IPS-NIHi7 (cell line): Measurements from ENCODE around the gene ZNF322.
"Not testable (repeated sequence)": the region's sequence is repeated elsewhere in the genome, so short reads cannot be mapped to it uniquely, and the experiment has no call there.

Experiments
- DNase-seq: peaks from one replicate; pipeline ENCODE4 v3.0.0; 2012; ENCODE audit warnings: mixed read lengths; ENCODE audit errors: extremely low spot score

The ZNF322 gene

DNA sequence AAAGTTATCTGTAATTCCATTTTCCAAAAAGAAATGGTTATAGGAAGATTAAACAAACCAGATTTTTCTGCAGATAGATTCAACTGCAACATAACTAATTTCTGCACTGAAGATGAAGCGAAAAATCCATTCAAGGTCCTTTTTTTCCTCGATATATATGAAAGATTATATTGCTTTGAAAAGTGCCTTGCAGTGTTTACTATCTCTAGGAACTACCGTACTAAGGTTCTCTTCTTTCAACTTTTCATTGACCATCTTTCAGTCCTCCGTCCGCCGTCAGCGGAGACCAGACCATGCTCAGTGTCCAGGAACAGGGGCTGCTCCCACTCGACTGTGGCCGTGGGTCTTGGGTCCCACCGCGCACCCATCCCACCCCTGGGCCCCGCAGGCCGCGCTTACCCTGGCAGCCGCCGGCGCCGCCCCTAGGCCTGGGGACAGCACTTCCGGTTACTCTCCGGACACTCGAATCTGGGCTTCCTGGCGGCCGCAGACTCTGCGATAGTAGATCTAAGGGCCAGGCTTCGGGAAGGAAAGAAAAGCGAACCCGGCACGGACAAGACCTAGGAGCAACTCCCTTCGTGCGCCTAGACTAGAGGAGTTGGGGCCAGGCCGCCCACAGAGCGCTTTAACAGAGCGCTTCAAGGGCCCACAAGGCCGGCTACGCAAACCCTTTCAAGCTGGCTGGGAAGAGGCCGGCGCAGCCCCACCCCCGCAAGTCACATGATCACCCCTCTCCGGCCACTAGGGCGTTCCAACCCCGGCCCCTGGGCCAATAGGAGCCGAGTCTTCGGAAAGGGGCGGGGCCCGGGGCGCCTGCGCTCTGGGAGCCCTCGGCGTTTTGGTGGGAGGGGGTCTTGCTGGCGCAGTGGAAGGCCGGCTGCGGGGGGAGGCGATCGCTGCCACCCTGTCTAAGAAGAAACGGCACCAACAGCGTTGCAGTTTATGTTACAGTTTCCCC lies at the start of gene ZNF322:
Gene ZNF322, minus strand, starts transcription at position 705 of the 958 bp plus-strand sequence. CDS start 21,193 bp downstream, outside the sequence.
- DNase-seq, result peak; percentile 98

DNA sequence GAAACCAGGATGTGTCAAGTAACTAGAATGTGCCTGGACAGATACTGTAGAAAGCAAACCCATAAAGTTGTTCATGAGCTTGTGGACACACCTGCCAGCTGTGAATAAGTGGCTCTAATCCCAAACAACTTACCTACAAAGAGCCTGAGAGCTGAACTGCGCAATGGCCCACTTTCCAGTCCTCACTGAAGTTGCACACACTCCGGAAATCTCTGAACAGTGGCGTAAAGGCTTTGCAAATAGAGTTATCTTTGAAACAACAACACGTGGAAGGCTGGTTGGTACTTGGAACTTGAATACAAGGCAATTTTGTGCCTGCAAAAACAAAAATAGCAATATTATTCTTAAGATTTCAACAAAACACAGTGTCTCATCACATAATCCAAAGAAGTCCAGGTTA lies 46.2 kb upstream of the ZNF322 start:
- not testable (repeated sequence) for DNase-seq

GRCh38 chr6:26705352-26705751 lies 45.8 kb upstream of the ZNF322 start:
- not testable (repeated sequence) for DNase-seq

GRCh38 chr6:26701023-26701747 lies 41.6 kb upstream of the ZNF322 start:
- not testable (repeated sequence) for DNase-seq

GRCh38 chr6:26697496-26697895 lies 38.0 kb upstream of the ZNF322 start:
- not testable (repeated sequence) for DNase-seq

- DNase-seq, result not testable (repeated sequence)
Observed at GRCh38 chr6:26689324-26689947, 29.9 kb upstream of the ZNF322 start.

DNA sequence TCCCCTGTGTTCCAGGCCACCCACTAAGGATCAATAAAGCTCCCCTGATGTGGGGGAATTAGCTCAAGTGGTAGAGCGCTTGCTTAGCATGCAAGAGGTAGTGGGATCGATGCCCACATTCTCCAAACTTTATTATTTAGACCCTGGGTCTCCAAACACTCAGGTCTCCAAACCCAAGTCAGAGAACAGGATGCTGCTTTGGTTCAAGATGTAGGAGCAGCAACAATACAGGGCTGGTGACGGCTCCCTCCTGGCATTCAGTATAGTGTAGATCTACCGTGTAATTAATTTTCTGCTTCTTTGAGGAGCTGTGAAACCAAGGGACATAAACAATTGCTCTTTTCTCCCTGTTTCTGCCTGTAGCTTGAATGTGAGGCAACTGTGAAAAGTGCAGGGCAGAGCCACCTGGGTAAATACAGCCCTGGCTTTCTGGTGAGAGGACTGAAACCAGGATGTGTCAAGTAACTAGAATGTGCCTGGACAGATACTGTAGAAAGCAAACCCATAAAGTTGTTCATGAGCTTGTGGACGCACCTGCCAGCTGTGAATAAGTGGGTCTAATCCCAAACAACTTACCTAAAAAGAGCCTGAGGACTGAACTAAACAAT lies 23.0 kb upstream of the ZNF322 start:
- DNase-seq, result not testable (repeated sequence)

DNA sequence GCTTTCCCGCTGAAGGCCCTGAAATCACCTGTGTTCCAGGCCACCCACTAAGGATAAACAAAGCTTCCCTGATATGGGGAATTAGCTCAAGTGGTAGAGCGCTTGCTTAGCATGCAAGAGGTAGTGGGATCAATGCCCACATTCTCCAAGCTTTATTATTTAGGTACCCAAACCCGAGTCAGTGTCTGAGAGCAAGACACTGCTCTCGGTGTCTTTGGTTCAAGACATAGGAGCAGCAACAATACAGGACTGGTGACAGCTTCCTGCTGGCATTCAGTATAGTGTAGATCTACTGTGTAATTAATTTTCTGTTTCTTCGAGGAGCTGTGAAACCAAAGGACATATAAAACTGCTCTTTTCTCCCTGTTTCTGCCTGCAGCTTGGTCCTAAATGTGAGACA lies 13.7 kb upstream of the ZNF322 start:
- DNase-seq, result not testable (repeated sequence)

- not testable (repeated sequence) for DNase-seq
Observed at GRCh38 chr6:26670558-26670957, 11.0 kb upstream of the ZNF322 start.

- DNase-seq, result not testable (repeated sequence)
Observed at GRCh38 chr6:26670003-26670402, 10.5 kb upstream of the ZNF322 start.

DNA sequence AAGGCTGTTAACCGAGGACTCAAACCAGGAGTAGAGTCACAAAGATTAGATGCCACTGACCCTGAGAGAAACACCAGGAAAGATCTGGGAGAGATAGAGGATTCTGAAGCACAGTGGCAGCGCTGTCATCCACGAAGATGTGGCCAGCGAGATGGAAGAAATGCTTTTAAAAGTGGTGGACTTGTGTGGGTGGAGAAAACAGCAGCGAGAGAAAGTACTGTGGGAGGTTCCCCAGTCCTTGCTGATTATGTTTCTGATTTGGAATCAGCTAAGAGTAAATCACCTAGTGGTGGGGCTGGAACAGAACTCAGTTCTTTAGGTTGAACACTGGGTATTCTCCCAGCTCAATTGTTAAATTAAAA lies 435 bp upstream of the ZNF322 start:
- DNase-seq, result no peak

- no peak for DNase-seq
Observed at GRCh38 chr6:26657256-26657655, 2.3 kb downstream of the ZNF322 start.

GRCh38 chr6:26653007-26653406 lies 6.5 kb downstream of the ZNF322 start:
- DNase-seq, result no peak

GRCh38 chr6:26651133-26651781 lies 8.3 kb downstream of the ZNF322 start:
- no peak for DNase-seq

DNA sequence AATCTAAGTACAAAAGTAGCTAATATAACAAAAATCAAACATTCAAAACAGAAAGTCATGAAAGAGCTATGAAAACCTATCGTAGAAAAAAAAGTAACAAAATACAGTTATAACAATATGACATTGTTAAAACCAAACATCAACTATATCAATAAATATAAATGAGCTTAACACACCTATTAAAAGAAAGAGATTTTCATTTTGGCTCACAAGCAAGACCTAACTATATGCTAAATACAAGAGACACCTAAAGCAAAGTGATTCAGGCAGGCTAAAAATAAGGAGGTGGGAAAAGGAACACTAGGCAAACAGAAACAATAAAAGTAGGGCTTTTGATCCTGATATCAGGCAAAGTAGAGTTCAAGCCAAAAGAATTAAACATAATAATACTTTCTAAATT lies 13.5 kb downstream of the ZNF322 start:
- no peak for DNase-seq

DNA sequence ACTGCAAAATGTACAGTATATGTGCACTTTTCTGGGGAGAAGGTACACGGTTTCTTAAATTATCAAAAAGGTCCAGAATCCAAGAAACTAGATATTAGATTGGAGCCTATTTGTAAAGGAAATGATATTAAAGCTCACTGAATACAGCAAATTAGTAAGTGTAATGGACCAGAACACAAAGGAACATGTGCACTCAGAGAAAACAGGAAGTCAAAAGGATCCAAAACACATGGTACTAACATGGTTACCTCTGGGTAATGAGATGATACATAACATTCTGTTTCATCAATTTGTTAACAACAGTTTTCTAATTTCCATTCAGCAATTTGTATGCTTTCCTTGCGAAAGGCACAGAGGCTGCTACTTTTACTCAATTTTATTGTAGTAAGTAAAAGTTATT lies 18.7 kb downstream of the ZNF322 start:
- no peak for DNase-seq

DNA sequence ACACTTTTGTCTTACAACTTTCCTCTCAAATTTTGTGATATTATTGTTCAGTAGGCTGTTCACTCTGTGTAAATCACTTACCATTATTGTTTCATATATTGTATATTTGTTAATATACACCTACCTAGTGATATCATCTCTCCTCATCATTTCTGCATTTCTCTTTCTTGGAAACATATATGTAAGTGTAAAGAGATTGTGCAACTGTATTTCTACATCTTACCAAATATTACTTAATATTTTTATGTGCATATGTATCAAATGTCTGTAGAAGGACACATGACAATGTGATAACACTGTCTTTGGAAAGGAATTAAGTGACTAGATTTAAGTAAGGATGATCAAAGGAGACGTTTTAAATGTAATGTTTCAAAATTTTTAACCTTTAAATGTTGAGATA lies 30.2 kb downstream of the ZNF322 start:
- DNase-seq, result no peak

- DNase-seq, result no peak
Observed at GRCh38 chr6:26627843-26628242, 31.7 kb downstream of the ZNF322 start.

GRCh38 chr6:26624557-26624956 lies 35.0 kb downstream of the ZNF322 start:
- DNase-seq, result no peak

DNA sequence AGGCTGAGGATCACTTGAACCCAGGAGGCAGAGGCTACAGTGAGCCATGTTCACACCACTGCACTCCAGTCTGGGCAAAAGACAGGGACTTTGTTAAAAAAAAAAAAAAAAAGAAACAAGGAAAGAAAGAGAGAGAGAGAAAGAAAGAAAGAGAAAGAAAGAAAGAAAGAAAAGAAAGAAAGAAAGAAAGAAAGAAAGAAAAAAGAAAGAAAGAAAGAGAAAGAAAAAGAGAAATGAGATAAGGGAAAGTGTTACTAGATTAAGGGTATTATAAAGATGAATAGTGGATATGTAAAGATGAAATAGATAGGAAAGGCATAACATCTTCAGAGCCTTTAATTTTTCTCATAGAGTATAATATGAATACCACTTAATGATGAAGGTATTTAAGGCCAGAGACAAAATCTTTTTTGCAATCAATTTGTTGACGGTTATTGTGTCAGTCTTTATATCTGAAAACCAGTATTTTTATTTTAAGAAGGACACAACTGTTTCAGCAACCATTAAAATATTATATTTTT lies 36.1 kb downstream of the ZNF322 start:
- no peak for DNase-seq
